Measurements from ENCODE around the gene VAV3.
"Not testable (repeated sequence)": the region's sequence is repeated elsewhere in the genome, so short reads cannot be mapped to it uniquely, and the experiment has no call there.

The VAV3 gene

DNA sequence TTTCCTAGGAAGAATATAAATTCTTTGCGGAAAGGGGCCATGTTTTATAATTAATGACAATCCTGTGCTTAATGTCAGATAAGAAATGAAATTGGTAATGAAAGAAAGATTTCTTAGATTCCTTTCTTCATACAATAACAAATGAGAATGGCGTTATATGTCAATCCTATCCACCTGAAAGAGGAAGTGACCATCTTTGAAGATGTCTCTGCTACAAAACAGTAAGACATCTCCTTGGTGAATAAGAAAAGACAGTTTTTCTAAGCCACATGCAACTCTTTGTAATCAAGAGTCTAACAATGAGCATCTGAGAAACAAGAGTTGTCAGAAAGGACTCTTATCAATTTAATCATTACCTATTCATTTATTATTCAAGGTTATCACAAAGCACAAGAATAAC lies 286.0 kb downstream of the VAV3 start:
- DNase-seq = no peak

DNA sequence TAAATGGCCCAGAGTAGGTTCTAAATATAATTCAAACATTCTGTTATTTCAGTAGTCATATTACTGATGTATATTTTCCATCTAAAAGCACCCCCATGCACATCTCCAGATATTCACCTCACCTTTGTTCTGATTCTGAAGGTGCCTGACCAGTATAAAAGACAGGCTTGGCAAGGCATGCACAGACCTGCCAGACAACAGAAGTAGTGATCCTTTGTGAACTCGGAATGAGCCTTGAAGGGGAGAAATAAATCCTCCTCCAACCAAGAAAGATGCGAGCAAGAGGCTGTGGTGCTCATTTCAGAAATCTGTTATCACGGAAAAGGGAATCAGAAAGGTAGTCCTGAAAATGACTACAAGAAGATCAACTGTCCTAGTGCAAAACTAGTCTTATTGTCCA lies 287.3 kb downstream of the VAV3 start:
- DNase-seq = no peak

DNA sequence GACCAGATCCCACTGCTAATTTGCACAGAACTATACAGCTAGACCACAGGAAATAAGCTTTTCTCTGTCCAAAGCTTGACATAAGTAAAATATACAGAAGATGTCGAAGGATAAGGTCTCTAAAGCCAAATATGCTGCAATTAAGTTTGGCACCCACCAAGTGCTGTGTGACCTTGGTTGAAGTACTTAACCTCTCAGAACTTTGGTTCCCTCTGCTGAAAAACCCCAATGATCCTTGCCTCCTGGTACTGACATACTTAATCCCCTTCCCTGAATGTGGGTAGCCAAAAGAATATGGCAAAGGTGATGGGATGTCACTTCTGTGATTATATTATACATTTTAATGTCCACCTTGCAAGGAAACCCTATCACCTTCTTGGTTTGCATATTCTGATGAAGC lies 290.5 kb downstream of the VAV3 start:
- no peak for DNase-seq

DNA sequence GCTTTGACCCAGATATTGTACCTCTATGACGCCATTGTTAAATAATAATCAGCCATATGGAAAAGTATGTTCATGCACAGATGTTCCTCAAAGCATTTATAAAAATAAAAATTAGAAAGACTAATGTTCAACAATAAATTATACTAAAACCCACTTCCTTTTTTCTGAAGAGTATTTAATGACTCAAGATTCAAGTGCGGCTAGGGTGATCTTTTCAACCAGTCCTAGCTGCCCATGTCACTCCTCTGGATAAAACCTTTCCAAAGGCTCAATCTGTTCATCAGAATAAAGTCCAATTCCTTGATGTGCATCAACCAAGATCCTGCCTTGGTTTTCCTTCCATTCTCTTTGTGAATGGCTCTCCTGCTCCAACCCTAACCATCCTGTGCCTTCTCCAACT lies 292.0 kb downstream of the VAV3 start:
- no peak for DNase-seq

DNA sequence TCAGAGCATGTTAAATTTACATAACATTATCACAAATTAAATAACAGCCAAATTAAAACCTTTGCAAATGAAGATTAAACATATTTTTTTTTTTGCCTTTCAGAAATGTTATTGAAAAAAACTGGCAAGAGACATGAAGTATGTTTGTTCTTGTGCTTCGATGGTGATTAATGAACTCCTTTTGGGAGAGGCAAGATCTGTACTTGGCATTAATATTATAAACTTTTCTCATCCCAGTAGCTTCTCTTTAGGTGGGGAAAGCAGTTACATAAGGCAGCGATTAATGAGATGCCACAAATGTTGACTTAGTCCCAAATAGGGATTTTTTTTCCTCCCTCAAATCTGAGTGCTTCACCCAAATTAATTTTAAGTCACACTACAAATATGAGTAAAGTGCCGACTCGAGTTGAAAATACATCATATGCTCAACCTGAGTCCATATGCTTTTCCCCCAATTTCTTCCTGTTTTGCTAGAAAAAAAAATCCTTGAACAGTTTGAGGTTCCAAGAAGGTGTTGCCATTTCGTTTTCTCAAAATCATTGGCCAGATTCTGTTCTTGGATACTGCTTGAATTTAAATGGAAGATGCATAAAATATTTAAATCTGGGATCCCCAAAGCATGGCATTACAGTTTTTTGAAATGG lies 294.5 kb downstream of the VAV3 start:
- no peak for DNase-seq

DNA sequence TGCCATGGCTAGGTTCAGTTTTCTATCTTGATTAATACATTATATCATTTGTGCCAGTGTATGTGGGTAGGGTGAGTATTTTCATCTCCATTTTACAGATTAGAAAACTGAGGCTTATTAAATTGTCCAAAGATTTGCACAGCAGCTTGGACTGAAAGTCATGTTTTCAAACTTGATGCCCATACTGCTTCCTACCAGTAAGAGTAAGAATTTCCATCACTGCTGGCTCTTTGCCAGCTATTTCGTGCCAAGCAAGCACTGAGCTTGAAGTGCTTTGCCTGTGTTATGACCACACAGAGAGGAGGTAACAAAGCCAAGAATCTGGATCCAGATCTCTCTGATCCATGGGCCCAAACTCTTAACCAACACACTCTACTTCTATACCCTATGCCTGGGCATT lies 295.0 kb downstream of the VAV3 start:
- no peak for DNase-seq

DNA sequence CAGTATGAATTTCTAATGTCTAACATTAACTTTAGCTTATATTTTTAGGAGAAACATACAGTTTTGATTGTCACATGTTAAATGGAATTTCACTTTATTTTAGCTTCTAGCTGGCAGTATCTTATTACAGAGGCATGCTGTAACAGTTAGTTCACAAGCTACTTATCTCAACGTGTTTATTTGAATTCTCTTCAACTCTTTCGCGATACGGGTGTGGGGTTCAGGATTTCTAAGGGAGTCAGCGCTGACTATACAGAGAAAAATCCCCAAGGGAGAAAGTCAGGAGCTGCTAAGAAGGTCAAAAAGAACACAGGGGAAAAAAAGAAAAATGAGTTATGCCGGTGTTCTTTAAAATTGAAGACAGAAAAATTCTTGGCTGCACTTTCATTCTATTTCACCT lies 296.2 kb downstream of the VAV3 start:
- no peak for DNase-seq

DNA sequence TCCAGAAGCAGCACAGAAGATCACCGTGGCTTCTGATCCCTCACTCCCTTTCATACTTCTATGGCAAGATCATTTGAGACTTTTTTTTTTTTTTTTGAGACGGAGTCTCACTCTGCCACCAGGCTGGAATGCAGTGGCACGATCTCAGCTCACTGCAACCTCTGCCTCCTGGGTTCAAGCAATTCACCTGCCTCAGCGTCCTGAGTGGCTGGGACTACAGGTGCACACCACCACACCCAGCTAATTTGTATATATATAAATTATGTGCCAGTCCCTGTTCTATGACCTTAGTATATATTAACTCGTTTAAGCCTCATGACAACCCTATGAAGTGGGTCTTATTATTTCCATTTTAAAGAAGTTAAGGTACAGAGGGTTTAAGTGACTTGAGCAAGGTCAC lies 298.5 kb downstream of the VAV3 start:
- no peak for DNase-seq

DNA sequence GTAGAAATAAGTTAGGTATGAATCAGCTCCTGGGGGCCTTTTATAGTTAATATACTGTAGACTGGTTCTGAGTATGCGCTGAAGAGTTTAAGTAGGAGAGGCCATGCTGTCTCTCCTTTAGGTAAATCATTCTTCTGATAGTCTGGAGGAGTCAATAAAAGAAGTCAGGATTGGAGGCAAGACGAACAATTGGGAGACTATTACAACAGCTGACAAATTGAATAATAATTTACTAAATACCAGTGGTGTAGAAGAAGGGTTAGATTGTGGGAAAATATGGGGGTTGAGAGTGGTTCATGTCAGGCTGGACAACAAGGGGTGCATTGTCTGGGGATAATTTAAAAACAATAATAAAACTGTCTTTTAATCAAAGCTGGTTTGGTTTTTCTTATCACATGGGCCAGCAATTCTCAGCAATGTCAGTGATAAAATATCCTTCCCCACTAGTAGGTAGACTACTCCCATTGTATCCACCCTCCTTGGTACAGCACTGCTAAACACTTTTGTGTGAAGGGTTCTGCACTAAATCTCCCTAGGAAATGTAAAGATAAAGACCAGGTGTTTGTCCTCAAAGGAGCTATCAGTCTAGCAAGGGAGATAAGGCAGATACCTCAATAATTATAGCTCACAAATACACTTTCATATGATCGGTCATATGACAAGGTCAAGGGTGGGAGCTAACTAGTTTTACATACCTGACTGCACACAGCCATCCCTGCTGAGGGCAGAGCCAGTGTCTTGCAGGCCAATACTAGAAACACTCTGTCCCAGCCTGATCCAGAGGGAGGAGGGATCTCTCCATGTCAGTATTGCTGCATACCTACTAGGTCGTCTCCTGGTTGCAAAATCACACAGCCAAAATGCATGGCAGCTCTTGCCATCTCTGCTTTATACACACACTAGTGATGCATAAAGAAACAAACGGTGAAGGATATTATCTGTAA lies 299.7 kb downstream of the VAV3 start:
- DNase-seq = no peak

DNA sequence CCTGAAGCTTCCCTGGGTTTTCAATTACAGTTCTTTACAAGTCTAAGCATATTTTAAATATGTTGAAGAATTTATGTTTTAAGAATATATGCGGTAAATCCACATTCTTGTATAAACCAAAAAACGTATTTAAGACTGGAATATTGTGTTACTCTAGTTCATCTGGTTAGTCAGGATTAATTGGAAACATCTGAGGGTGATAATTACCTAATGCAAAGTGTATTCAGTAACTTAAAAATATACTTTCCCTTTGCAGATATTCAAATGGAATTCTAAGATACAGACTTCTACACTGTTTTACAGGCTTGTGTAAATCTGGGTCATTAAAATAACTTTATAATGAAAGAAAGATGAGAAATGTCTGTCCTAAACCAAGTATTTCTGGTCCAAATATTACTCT lies 302.0 kb downstream of the VAV3 start:
- no peak for DNase-seq

DNA sequence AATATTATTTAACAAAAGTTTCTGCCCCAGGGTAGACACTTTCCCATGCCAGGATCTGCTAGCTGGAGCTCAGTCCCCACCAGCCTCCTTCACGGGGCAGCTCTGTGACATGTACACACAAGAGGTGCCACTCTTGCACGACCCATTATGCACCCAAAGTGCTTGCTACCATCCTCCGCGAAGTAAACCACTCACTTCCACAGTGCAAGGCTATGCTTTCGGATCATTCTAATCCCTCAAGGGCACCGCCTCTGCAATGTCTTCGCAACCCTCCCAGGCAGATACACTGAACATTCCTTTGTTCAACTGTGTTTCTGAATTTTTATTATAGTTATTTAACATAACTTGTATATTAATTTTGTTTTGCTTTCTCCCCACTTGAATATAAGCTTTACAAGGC lies 303.8 kb downstream of the VAV3 start:
- no peak for DNase-seq

DNA sequence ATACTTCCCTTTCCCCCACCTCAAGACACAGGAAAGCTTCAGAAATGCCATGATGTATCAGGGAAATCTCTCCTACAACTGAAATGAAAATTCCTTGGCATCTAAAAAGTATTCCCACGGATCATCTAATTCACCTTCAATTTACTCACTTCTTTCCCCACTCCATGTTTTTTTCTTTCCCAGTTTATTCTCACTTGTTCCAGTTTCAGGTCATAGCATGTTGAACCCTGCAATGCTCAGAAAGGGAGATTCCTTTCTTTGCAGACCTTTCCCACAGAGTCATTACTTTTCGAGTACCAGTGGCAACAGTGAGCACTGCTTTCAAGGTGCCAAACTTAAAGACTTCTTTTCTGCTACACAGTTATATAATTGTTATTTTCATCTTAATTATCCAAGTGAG lies 305.0 kb downstream of the VAV3 start:
- DNase-seq = no peak

DNA sequence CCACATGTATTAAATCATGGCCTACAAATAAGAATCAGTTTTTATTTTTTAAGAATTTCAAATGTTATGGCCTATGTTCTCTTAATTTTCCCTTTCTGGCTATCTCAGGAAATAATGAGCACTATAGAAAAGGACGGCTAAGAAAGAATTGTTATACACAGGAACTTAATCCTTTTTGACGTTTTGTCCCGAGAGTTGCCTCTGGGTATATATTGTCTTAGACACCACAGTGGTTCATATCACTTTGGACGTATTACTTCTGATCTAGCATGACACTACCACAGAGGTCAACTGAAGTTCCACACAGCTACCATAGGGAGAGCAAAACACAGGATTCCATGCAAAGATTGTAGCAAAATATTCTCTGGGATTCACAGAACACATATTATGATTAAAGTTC lies 307.6 kb downstream of the VAV3 start:
- no peak for DNase-seq

DNA sequence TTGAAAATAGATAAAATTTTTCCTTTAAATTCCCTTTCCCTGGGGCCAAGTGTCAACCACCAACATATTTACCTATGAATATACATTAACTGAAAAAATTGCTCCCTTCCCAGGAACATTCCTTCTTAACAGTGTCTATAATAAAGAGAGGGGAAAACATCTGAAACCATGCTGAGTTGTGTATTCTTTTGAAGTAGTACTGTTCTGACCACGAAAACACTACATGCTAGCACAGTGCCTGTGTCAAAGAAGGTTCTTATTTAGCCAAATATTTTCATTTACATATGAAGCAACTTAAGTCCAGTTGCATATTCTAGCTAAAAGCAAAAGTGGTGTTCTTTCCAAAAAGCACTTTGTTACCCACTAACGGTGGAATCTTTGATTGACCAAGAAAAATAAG lies 311.2 kb downstream of the VAV3 start:
- DNase-seq = no peak

DNA sequence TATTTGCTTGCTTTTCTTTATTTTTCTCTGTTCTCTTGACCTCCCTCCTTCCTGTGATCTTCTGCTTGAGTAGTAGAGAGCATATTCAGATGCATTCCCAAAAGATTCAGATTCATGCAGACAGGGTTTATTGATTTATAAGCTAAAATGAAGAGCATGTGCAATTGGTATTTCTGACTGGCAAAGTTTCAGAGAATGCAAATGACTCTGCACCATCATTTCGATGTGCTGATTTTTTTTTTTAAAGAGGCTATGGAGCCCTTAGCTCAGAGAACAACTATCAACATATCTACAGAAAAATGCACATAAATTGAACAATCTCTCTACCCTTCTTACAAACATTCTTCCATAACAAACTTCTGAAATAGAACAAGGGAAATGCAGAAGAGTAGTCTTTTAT lies 312.0 kb downstream of the VAV3 start:
- DNase-seq = no peak

DNA sequence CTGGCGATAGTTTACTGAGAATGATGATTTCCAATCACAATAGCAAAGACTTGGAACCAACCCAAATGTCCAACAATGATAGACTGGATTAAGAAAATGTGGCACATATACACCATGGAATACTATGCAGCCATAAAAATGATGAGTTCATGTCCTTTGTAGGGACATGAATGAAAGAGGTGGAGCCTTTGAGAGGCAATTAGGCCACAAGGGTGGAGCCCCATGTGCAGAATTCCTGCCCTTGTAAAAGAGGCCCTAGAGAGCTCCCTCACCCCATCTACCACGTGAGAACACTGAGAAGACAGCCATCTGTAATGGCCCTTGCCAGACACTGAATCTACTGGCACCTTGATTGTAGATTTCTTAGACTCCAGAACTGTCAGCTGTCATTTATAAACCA lies 314.2 kb downstream of the VAV3 start:
- not testable (repeated sequence) for DNase-seq

DNA sequence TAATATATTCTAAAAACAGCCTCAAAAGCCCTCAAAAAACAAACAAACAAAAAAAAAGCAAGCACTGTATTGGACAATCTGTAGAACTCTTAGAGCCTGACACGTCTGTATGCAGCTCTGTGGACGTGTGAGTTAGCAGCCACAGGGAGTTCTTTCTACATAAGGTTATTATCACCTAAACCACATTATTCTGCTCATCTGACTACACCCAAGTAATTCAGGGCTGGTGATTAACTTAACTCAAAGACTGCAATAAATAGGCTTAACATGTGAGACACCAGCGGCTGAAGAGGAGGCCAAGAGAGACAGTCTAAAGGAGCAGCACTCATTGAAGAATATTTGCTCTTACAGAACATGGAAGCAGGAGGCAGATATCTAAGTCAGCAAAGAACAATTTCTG lies 316.0 kb downstream of the VAV3 start:
- DNase-seq = no peak

DNA sequence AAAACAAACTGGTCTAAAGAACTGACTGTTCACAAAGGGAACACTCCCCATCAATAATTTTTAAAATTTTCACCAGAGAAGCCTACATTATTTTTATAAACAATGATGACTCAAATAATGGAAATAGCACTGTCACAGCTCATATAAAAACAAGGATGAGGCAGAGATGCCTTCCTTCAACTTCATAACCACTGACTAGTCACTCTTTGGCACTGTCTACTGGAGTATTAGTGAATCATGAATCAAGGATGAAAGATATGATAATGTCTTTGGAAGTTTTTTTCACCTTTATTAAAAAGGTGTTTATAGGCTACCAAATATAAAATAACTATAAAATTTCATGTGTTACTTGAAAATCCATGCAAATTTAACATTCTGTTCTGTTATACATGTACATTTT lies 316.9 kb downstream of the VAV3 start:
- DNase-seq = no peak

DNA sequence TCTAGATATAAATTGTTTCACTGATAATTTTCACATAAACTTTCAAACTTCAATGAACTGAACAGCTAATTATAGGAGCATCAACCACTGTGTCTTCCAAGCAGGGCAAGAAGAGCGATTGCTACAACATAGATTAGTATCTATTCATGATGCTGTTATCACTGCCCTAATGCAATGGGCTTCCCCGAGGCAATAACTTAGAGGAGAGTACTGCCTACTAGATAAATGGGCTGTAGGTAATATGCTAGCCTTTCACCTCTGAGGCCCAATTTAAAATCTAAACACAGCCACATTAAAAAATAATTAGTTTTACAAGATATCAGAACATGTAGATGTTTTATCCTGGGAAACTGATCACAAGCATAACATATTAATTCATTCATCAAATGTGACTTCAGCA lies 318.0 kb downstream of the VAV3 start:
- DNase-seq = no peak

DNA sequence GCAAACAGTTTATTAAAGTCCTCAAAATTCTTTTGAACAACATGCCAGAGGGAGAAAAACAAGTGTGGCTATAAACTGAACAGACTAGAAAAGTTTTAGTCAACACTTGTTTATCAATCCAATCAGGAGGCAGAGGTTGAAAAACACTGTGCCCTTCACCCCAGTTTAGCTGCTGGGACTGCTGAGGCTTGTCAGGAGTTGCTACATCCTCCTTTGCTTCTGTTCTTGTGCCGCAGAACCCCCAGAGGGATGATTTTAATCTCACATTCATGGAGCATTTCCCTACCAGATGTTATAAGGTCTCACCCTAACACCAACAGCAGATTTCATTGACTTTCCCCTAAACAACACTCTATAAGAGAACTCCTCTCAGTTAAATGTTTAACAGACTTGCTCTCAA lies 321.2 kb downstream of the VAV3 start:
- DNase-seq = no peak

DNA sequence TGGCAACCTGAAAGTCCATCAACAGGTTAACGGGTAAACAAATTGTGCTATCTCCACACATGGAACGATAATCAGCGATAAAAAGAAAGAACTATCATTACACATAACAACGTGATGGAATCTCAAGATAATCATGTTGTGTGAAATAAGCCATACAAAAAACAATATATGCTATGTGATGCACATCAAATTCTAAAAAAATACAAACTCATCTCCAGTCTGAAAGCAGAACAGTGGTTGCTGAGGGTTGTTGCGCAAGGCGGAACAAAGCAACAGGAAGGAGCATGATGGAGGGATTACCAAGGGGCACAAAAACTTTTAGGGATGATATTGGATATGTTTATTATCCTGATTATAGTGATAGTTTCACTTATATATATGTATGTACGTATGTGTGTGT lies 324.8 kb downstream of the VAV3 start:
- DNase-seq = no peak

DNA sequence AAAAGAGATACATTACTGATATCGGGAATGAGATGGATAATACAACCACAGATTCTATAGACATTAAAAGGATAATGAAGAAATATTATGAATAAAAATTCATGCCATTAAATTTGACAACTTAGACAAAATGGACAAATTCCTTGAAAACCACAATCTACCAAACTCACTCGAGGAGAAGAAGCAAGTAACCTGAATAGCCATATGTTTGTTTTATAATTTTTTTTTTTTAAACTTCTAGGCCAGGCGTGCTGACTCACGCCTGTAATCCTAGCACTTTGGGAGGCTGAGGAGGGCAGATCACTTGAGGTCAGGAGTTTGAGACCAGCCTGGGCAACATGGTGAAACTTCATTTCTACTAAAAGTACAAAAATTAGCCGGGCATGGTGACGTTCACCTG lies 327.9 kb downstream of the VAV3 start:
- DNase-seq = no peak

DNA sequence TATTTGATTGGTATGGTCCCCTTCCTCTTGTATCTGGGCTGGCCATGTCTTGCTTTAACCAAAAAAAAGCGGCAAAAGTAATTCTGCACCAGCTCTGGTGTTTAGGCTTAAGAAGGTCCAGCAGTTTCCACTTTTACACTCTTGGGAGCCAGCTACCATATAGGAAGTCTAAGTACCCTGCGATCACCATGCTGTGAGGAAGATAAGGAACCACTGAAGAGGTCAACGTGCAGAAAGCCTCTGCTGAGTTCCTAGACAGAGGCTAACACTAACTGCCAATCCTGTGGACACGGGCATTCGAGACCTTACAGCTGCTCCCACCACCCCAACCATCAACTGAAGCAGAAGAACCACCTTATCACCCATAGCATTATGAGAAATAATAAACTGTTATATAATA lies 331.4 kb downstream of the VAV3 start:
- no peak for DNase-seq

DNA sequence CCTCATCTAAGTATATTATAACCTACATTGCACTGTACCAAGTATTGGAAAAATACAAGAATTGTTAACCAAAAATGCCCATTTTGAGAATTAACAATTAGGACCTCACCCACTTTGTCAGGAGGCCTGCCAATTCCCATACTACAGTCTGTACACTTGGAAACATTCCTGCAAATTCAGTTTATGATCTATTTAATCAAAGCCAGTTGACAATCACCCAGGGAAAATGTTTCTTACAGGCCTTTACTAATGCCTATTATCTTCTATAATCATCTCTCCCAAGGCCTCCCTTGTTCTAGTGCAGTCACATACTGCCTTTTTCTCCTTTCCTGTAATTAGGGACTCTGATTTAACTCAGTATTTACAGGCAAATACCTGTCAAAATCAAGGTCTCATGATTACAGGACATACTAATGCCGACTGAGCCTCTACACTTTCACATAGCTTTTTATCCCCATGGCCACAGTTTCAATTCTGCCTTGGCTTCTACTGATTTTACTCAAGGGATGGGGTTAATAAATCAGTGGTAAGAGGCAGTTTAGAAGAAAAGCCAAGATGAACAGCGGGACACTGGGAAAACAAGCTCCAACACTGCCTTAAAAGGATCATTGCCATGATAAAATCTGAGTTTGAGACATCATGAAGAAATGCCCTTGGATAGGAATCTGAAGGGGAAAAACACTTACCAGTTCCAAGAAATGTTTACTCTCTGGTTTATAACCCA lies 338.7 kb downstream of the VAV3 start:
- no peak for DNase-seq

Data from NCI-H1417 treated with DMSO at 0.1 percent for 48 hours (cell line).